ENCODE data around the gene CKLF.
A peak's percentile ranks its signal among the peaks of the same experiment; 100 is the strongest.
"Not testable (repeated sequence)": the region's sequence is repeated elsewhere in the genome, so short reads cannot be mapped to it uniquely, and the experiment has no call there.

Gene CKLF

DNA sequence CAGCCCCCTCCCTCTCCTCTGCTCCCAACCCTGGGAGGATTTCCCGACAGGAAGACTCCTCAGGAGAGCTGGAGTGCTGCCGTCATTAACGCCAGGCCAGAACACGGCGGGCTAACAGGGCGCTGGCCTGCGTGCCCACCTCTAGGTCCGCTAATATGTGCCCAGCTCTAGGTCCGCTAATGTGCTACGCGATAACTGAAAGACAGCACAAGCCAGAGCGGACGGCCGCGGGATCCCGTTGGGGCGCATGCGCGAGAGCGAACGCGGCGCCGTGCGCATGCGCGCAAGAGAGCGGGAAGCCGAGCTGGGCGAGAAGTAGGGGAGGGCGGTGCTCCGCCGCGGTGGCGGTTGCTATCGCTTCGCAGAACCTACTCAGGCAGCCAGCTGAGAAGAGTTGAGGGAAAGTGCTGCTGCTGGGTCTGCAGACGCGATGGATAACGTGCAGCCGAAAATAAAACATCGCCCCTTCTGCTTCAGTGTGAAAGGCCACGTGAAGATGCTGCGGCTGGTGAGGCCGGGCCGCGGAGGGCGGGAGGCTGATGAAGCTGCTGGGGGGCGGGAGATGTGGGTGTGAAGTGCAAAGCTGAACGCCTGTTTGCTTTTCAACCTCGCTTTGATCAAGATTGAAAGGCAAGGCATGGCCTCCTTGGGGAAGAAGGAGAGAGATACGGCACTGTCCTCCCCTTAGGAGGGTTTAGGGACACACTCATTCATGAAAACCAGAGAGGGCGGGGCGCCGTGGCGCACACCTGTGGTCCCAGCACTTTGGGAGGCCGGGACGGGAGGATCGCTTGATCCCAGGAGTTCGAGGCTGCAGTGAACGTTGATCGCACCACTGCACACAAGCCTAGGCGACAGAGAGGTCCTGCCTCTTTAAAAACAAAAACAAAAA, at the start of gene CKLF:
TSS of gene CKLF (plus strand) at position 291 of the 892 bp plus-strand sequence. CDS start at position 431, 140 bp downstream.
- peak; percentile 93 for DNase-seq

- no peak for DNase-seq
These were observed 49.3 kb upstream of the CKLF start for GRCh38 chr16:66503030-66503429.

DNA sequence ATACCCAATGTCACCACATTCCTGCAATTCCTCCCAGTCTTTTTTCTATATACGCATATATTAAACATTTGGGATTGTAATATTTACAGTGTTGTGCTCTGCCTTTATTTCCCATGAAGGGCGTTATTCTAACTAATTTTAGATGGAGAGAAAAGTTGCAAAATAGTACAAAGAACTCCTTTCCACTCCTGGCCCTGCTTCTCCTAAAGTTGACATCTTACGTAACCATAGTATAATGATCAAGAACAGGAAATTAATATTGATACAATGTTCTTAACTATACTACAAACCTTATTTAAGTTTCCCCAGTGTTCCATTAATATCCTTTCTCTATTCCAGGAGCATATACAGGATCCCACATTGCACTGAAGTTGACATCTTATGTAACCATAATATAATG, 48.8 kb upstream of the CKLF start:
- DNase-seq, result no peak

GRCh38 chr16:66507731-66508239, 44.6 kb upstream of the CKLF start:
- DNase-seq, result no peak

DNA sequence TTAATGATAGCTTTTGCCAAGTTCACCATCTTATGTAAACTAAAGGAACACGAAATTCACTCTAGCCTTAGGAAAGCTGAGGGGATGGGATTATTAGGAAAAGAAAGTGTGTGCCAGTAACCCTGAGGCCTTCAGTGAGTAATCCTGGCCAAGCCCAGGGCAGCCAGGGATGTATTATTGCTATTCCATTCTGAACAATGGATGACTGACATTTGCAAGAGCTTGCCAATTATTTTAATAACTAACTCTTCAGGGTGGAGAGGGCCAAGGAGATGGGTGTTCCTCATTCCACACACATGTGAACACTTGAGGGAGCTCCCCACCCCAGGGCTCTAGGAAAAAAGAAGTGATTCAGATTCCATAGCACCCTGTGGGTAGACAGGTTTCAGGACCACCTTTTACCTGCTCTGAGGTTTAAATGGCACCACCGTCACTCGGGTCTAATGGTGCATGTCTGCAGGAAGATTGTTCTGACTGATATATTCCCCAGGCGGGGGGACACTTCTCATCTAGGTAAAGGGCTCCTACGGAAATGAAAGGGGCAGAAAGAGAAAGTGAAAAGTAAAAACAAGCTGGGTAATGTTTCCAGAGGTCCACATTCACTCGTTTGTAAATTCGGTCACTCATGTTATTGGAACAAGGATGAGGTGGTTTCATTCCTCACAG, 44.0 kb upstream of the CKLF start:
- no peak for DNase-seq

DNA sequence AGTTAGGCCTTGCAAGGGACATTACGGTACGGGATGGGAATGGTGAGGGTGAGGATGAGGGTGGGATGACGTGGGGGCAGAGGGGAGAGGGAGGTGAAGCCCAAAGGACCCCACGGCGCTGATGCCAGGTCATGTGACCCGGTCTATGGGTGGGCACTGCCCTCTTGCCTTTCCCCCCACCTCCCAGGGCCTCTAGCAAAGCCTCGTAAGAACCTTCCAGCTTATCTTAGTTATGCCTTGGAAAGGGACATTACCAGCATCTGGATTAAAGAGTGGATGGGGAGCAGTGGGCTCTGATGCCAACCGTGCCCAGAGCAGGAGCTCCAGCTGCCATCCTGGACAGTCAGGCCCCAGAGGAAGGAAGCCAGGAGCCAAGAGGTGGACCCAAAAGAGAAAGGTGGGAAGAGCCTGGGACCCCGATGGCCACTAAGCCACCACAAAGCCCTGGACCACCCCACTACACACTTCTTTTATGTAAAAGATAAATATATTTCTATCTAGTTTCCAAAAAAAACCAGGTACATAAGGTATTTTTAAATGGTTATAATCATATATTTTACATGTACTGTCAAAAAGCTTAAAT, 43.4 kb upstream of the CKLF start:
- DNase-seq, result no peak

DNA sequence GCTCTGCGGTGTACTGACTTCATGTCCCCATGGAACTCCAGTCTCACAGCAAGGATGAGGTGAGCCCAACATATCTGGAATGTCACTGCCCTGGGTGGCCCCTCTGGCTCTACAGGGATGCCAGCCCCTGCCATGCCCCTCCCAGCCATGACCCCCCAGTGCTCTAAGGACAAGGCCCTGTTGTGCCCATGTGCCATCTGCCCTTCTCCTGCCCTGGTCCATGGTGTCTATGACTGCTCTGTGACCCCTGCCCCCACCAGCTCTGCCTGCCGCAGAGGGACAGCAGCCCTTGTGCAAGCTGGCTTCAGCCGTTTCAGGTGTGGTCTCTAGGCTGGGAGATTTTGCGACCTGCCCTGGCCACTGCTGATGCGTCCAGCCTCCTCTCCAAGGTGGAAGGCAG, 42.8 kb upstream of the CKLF start:
- DNase-seq, result no peak

DNA sequence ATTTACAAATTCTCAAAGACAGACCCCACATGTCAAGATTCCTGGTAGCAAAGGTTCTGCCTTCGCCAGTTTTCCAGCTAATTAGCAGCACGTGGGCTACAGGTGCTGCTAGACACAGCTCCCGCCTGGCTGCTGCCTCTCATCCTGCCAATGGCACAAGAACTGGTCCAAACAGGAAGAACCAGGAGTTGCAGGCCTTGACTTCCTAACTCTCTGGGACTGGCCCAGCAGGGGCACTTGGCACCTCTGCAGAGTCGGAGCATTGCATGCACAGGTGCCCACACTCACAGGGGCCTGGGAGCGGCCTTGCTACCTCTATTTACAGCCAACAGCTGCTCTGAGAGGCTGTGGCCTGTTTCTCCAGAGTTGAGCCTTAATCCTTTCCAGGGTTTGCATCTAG, 42.1 kb upstream of the CKLF start:
- no peak for DNase-seq

DNA sequence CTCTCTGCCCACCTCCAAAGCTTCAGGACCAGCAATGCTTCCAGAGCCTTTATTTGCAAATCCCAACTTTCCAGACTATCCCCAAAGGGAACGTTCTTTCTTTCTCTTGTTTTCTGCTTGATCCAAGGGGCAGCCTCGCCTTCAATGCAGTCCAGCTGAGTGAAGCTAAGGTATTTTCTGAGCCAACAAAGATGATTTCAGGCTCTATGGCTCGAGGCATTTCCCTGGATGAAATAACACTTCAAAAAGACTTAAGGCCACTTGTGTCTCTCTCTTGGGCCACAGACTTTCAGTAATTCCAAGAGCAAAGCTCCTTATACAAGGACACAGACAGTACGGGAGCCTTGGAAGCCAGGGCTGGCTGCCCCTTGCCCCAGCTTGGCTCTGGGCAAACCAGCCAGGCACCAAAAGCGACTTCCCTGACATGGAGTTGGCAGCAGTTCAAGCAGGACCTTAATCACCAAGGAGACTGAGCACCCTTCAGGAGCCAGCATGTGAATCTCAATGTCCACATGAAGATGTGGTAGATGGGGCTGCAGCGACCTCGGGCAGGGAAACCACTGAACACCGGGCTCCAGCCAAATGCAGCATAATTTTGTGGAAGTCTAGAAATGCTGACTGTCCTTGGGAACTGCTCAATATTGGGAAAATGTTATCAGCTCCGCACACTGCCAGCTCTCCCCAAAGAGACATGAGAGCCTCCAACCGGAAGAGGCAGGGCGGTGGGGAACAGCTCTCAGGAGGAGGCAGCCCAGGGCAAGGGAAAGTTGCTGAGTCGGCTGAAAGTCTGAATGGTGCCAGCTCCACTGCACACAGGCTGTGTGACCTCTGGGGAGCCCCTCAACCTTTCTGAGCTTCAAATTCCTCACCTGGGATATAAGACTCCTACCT, 41.4 kb upstream of the CKLF start:
- DNase-seq, result no peak

DNA sequence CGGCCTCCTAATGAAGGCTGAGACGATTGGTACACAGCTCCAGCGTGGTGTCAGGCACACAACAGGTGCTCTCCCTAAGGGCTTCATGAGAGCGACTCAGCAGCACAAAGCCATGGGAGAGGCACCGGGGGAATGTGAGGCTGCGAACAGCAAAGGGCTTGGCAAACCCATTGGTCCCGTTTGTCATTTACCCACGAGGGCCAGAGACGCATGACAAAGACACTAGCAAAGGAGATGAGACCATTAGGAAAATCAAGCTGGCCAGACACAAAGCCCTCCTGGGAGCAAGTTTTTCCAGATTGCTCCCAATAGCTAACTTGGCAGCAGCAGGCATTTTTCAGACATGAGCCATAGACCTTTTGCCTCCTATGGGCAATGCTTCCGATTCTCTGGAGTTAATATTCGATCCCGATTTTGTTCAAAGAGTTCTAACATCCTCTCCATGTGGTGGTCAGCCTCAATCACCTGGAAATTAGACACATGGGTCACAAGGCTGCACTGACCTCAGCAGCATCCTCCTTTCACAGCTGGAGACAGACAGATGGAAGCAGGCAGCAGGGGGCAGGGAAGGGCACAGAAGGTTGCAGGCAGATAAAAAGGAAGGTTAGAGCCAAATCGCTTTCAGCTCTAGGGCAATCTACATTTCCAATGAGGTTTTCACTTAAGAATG, 40.6 kb upstream of the CKLF start:
- DNase-seq, result peak; percentile 19

DNA sequence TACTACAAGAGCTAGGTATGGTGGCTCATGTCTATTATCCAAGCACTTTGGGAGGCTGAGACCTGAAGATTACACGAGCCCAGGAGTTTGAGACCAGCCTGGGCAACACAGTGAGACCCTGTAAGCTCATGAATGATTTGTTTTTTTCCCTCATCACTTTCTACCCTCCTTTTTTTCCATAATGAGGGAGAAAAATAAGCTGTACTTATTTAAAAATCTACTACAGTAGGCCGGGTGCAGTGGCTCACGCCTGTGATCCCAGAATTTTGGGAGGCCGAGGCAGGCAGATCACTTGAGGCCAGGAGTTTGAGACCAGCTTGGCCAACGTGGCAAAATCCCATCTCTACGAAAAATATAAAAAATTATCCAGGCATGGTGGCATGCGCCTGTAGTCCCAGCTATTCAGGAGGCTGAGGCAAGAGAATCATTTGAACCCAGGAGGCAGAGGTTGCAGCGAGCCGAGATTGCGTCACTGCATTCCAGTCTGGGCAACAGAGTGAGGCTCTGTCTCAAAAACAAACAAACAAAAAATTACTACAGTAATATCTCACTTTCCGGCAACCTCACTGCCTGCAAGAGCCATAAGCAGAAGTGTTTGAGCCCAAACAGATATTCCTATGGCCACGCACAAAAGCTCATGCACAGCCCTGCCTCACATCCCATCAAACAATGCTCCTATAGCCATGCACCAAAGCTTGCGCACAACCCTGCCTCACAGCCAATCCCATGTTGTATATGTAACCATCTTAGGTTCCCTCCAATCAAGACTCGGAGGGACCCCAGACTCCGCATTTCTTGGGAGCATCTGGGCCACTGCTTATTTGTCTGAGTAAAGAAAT, 39.9 kb upstream of the CKLF start:
- no peak for DNase-seq

GRCh38 chr16:66513111-66513723, 39.2 kb upstream of the CKLF start:
- no peak for DNase-seq

GRCh38 chr16:66514391-66514790, 38.0 kb upstream of the CKLF start:
- not testable (repeated sequence) for DNase-seq

DNA sequence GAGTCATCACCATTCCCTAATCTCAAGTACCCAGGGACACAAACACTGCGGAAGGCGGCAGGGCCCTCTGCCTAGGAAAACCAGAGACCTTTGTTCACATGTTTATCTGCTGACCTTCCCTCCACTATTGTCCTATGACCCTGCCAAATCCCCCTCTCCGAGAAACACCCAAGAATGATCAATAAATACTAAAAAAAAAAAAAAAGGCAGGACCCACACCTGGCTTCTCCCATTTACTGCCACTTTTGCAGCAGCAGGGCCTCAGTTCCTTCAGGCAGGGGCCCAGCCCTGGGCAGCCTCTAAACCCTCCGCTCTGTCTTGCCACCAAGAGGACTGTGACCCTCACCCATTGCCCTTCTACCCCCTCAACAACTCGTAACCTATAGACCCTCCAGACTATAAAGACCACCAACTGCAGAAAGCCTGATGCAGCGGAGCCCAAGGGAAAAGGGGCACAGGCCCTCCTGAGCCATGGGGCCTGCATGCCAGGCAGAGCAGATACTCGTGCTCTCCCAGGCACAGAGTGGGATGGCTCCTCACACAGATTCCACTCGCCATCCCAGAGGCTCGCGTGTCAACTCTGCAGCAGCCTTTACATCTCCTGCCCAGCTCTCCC, 37.3 kb upstream of the CKLF start:
- not testable (repeated sequence) for DNase-seq

DNA sequence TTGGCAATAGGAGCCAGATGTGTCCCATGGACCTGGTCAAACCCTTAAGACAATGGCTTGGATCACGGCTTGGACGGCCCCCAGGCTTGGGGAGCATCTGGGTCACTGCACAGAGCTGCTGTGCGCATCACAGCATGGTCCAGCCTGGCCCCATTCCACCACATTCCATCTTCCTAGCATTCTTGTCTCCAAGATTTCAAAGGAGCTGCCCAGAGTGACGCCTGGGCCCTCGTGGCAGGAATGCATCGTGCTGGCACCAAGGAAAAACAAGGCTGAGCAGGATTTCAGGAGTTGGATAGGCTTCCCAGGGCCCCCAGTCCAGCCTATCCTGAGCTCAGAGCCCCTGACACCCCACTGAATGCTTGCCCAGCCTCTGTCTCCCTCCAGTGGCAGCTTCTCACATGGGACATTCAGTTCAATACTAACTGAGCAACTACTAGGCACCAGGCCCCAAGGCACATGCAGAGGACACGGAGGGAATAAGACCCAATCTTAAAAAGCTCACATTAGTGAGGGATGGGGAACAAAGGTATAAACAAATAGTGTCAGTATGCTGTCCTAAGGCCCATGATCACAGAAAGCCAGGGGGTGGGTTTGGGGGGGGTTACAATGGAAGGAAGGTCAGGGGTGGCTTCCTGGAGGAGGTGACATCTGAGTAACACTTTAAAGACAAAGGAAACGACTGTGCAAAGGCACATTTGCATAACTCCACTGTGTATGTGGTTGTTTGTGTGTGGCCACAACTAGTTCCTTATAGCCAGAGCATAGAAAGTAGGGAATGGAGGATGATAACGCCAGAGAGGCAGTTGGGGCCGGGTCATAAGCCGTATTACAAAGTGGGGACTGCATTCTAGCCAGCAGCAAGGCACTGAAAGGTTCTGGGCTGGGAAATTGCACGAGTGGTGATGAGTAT, 36.5 kb upstream of the CKLF start:
- DNase-seq, result peak; percentile 30

- no peak for DNase-seq
These were observed 35.9 kb upstream of the CKLF start for GRCh38 chr16:66516509-66516807.

DNA sequence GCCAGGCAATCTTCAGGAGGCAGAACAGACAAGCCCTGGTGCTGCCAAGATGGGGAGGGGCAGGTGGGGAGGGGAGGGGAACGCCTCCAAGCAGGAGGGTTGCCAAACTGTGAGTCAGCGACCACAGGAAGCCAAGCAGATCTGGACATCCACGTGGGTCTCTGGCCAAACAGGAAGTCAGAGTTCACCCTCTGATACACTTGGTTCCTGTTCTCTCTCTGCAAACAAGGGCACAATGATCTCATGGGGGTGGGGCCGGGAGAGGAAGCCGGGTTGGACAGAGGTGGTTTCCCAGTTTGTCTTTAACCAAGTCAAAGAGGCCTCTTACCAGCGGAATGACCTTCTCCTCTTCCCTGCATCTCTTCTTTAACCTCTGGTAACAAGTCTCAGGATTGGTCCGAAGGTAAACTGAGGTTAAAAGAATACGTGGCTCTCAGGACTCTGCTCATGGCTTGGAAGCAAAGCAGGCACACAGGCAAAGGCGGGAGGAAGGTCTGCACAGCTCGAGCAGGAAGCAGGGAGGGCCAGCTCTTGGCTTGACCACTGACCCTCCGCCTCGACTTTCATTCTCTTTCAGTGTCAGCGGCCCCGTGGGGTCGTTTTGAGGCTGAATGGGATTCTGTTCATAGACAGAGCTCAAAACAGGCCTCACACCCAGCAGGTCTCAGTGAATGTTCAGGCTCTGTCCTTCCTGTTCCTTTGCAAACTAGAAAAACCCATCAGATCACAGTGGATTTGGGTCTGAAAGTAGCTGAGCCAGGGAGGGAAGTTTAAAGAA, 35.4 kb upstream of the CKLF start:
- peak; percentile 87 for DNase-seq

- no peak for DNase-seq
These were observed 34.7 kb upstream of the CKLF start for GRCh38 chr16:66517586-66518263.

Measured in CD4-positive, alpha-beta T cell treated with Interleukin-21 for 1 hour (primary cell).